HG03025 (cell line): Measurements from ENCODE around the gene SERPINB8.

Experiments
- ATAC-seq: cut with Tn5 transposase; IDR thresholded peaks from one replicate; pipeline ENCODE4 v1.9.1; 2021; ENCODE audit warnings: mild to moderate bottlenecking, moderate library complexity; ENCODE audit not compliant: unreplicated experiment, low FRiP score

The SERPINB8 gene

GRCh38 chr18:64002581-64002980, 32.7 kb downstream of the SERPINB8 start:
- ATAC-seq = no peak

GRCh38 chr18:64009305-64009704, 39.4 kb downstream of the SERPINB8 start:
- ATAC-seq = no peak

- ATAC-seq = no peak
Measured at GRCh38 chr18:64011513-64011912, 41.6 kb downstream of the SERPINB8 start.

GRCh38 chr18:64017870-64018269, 48.0 kb downstream of the SERPINB8 start:
- ATAC-seq = no peak

GRCh38 chr18:64019922-64020756, 50.3 kb downstream of the SERPINB8 start:
- no peak for ATAC-seq

- ATAC-seq = no peak
Measured at GRCh38 chr18:64026350-64026749, 56.5 kb downstream of the SERPINB8 start.

GRCh38 chr18:64027931-64028695, 58.2 kb downstream of the SERPINB8 start:
- peak; percentile 89 for ATAC-seq

GRCh38 chr18:64029096-64029495, 59.2 kb downstream of the SERPINB8 start:
- no peak for ATAC-seq

GRCh38 chr18:64031411-64031810, 61.5 kb downstream of the SERPINB8 start:
- ATAC-seq = no peak

- ATAC-seq = no peak
Measured at GRCh38 chr18:64032312-64032711, 62.4 kb downstream of the SERPINB8 start.

GRCh38 chr18:64037812-64038414, 68.0 kb downstream of the SERPINB8 start:
- ATAC-seq = peak; percentile 79
